Mesothelial cell of epicardium (in vitro differentiated cells): ENCODE measurements around the gene SAG. TPM values are rescaled to one million over a fixed set of nuclear protein-coding genes. Genes with fewer than 3 reads are reported as not detected.

Experiments used
- DNase-seq, 2 experiments: peaks; one replicate each; pipeline ENCODE4 v3.0.0; 2021; ENCODE audit warnings: low spot score in 2 of 2; ENCODE audit not compliant: unreplicated experiment in 2 of 2
- H3K27ac Mint-ChIP-seq: 2 replicates; pipeline ENCODE4 v1.8.0; 2021; ENCODE audit warnings: mixed read lengths
- H3K27me3 Mint-ChIP-seq: 2 replicates; pipeline ENCODE4 v1.8.0; 2021; ENCODE audit warnings: low read depth, mixed read lengths
- H3K36me3 Mint-ChIP-seq: 2 replicates; pipeline ENCODE4 v1.8.0; 2021; ENCODE audit warnings: mixed read lengths
- H3K4me1 Mint-ChIP-seq: 2 replicates; pipeline ENCODE4 v1.8.0; 2021; ENCODE audit warnings: mixed read lengths
- H3K4me3 Mint-ChIP-seq: 2 replicates; pipeline ENCODE4 v1.8.0; 2021; ENCODE audit warnings: mild to moderate bottlenecking, moderate library complexity, mixed read lengths
- H3K9me3 Mint-ChIP-seq: 2 replicates; pipeline ENCODE4 v1.8.0; 2021; ENCODE audit warnings: mixed read lengths
- total RNA-seq: library from RNA; stranded (reverse); gene quantifications from 3 replicates; pipeline ENCODE4 v1.2.1, GENCODE V29; 2021
- TF ChIP-seq, protein P1 (sequence below): fragments of 200-600 bp; sonication (generic); IDR thresholded peaks from one replicate; pipeline ENCODE4 v1.5.0; 2021; ENCODE audit warnings: antibody characterized with exemption; ENCODE audit not compliant: unreplicated experiment

Gene SAG
- total RNA-seq, 1 donor from 2014 or later, result not detected

- no peak overlapping the region for H3K4me3 Mint-ChIP-seq
- no peaks in the 10 kb centered on the region for H3K9me3 Mint-ChIP-seq
- no peak overlapping the region for H3K27ac Mint-ChIP-seq
- TF ChIP-seq, protein P1, sequence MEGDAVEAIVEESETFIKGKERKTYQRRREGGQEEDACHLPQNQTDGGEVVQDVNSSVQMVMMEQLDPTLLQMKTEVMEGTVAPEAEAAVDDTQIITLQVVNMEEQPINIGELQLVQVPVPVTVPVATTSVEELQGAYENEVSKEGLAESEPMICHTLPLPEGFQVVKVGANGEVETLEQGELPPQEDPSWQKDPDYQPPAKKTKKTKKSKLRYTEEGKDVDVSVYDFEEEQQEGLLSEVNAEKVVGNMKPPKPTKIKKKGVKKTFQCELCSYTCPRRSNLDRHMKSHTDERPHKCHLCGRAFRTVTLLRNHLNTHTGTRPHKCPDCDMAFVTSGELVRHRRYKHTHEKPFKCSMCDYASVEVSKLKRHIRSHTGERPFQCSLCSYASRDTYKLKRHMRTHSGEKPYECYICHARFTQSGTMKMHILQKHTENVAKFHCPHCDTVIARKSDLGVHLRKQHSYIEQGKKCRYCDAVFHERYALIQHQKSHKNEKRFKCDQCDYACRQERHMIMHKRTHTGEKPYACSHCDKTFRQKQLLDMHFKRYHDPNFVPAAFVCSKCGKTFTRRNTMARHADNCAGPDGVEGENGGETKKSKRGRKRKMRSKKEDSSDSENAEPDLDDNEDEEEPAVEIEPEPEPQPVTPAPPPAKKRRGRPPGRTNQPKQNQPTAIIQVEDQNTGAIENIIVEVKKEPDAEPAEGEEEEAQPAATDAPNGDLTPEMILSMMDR, result no peak
- no peaks in the 10 kb centered on the region for H3K36me3 Mint-ChIP-seq
- peaks cover 32% of the 10 kb centered on the region for H3K4me1 Mint-ChIP-seq
- DNase-seq, result no peak
- peaks cover 39% of the 10 kb centered on the region for H3K27me3 Mint-ChIP-seq
Observed at GRCh38 chr2:233351423-233351822, 43.8 kb downstream of the SAG start.

DNA sequence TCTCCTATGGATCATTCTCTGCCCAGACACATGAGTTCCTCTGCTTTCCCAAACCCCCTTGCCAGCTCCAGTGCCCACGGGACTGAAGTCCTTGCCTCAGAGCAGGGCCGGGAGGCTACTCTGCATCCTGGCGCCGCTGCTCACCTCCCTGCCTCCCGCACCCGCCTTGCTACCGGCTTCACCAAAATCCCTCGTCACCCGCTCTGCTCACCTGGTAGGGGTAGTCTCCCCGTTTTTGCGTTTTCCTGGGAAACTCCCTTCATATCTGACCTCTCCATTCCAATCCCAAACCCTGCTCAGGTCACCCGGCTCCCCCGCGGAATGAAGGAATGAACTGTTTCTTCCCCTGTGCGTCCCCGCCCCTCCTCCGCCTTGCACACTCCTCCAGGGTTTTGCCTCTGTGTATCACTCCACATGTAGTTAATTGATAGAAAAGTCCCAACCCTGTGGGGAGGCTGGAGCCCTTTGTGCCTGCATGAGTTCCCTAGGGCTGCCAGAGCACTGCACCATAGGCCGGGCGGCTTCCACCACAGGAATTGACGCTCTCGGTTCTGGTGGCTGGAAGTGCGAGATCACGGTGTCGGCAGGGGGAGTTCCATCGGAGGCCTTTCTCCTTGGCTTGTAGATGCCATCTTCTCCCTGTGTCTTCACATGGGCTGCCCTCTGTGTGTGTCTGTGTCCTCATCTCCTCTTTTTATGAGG lies 44.7 kb downstream of the SAG start:
- no peak overlapping the region for H3K27ac Mint-ChIP-seq
- no peak overlapping the region for H3K4me3 Mint-ChIP-seq
- no peaks in the 10 kb centered on the region for H3K9me3 Mint-ChIP-seq

DNA sequence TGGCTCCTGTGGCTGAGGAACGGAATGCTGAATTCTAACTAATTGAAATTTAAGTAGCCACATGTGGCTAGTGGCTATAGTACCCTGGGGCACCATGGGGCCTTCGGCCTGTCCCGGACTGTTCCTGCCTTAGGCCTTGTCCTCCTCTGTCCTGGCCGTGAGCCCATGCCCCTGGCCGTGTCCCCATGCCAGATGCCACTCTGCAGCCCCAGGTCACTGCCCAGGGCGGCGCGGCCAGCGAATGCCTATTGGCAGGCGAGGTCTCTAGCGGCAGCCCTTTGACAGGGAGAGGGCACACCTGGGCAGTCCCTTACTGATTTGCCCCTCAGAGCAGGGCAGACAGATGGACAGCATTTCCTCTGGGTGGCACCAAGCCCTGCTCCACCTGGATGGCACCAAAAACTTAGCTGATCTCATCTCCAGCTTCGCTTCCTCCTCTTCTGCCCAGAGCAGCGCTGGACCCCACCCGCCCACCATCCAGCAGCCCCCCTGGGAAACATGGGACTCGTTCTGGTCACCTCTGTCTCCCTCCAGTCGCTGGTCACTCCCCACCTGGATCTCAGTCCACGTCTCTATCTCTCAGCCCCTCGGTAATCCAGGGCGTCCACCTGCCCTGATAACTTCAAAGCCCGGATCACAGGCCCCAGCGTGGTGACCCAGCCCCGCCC lies 45.6 kb downstream of the SAG start:
- H3K9me3 Mint-ChIP-seq, result no peaks in the 10 kb centered on the region
- peak overlapping the region; percentile 78 for H3K27ac Mint-ChIP-seq
- DNase-seq, result no peak
- H3K4me1 Mint-ChIP-seq, result peaks cover 40% of the 10 kb centered on the region
- H3K27me3 Mint-ChIP-seq, result peaks cover 27% of the 10 kb centered on the region
- H3K36me3 Mint-ChIP-seq, result no peaks in the 10 kb centered on the region
- TF ChIP-seq, protein P1, result no peak
- peak overlapping the region; percentile 88 for H3K4me3 Mint-ChIP-seq

More for the DNA sequence above, 44.7 kb downstream of the SAG start:
- DNase-seq, result no peak
- Mint-ChIP-seq H3K36me3 (no peaks in the 10 kb centered on the region), H3K4me1 (peaks cover 40% of the 10 kb centered on the region), H3K27me3 (peaks cover 36% of the 10 kb centered on the region)
- TF ChIP-seq, protein P1, result no peak

DNA sequence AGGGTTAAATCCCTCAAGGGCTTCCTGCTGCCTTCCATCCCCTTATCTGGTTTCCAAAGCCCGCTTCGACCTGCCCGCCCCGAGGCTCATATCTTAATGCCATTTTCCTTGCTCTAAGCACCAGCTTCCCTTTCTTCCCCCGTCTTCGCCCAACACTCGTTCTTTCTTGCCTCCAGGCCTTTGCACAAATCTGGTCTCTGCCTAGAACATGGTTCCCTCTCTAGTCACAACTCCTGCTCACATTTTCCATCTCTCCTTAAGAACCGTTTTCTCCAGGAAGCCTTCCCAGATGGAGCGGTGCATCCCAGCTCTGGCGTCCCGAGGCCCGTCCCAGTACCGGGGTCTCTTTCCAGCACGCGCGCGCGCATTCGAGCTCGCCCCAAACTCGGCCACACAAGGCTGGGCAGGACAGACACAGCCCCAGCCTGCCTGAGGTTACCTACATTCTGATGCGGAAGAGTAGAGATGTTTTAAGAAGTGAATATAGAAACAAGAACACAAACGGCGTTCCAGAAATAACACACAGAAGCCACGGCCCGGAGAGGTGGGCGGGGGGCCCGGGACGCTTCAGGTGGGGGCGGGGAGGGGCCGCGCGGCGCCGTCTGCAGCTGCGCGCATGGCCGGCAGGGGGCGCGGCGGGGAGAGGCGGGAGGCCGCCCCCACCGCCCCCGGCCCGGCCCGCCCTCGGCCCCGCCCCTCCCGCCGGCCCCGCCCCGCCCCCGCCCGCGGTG lies 46.3 kb downstream of the SAG start, which contains the start of gene DGKD:
TSS of gene DGKD (plus strand) at position 726 of the 731 bp plus-strand sequence. CDS start 25 bp downstream, outside the sequence.
- peaks cover 20% of the 10 kb centered on the region for H3K27me3 Mint-ChIP-seq
- TF ChIP-seq, protein P1, result no peak
- no peaks in the 10 kb centered on the region for H3K9me3 Mint-ChIP-seq
- peak; percentile 79 to 81 for DNase-seq
- no peaks in the 10 kb centered on the region for H3K36me3 Mint-ChIP-seq
- H3K4me3 Mint-ChIP-seq, result peak within 1 kb of the TSS; percentile 88
- peaks cover 43% of the 10 kb centered on the region for H3K4me1 Mint-ChIP-seq
- H3K27ac Mint-ChIP-seq, result peak within 1 kb of the TSS; percentile 78

DNA sequence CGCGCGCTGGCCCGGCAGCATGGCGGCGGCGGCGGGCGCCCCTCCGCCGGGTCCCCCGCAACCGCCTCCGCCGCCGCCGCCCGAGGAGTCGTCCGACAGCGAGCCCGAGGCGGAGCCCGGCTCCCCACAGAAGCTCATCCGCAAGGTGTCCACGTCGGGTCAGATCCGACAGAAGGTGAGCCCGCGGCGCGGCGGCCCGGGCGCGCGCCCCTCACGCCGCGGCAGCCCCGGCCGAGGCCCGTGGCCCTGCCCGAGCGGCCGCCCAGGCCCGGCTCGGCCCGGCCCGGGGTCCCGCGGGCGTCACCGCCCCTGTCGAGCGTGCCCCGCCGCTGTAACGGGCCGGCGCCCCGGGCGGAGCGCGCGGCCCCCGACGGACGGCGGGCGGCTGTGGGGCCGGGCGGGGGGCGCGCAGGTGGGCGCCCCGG lies 46.9 kb downstream of the SAG start:
- peaks cover 14% of the 10 kb centered on the region for H3K27me3 Mint-ChIP-seq
- no peaks in the 10 kb centered on the region for H3K9me3 Mint-ChIP-seq
- H3K4me3 Mint-ChIP-seq, result peak overlapping the region; percentile 50
- H3K4me1 Mint-ChIP-seq, result peaks cover 43% of the 10 kb centered on the region
- no peaks in the 10 kb centered on the region for H3K36me3 Mint-ChIP-seq
- DNase-seq, result no peak
- H3K27ac Mint-ChIP-seq, result no peak overlapping the region
- TF ChIP-seq, protein P1, result no peak
